ENCODE results near the gene ICAM4. TPM values are rescaled to one million over a fixed set of nuclear protein-coding genes. Genes with fewer than 3 reads are reported as not detected.

The ICAM4 gene
- total RNA-seq, 6 experiments from 2014 or later = 0.19 to 1.0 (median 0.74) TPM

DNA sequence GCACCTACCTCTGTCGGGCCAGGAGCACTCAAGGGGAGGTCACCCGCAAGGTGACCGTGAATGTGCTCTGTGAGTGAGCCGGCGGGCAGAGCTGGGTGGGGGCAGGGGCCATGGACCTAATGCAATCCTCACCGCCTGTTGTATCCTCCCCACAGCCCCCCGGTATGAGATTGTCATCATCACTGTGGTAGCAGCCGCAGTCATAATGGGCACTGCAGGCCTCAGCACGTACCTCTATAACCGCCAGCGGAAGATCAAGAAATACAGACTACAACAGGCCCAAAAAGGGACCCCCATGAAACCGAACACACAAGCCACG is 1.8 kb upstream of the ICAM4 start:
- peaks cover 2% of the 10 kb centered on the region; the same call in 1 of the 2 replicates for H3K27me3 Mint-ChIP-seq (ENCODE audit: insufficient read depth)
- no peak overlapping the region for H3K4me3 Mint-ChIP-seq
- TF ChIP-seq, protein P1, sequence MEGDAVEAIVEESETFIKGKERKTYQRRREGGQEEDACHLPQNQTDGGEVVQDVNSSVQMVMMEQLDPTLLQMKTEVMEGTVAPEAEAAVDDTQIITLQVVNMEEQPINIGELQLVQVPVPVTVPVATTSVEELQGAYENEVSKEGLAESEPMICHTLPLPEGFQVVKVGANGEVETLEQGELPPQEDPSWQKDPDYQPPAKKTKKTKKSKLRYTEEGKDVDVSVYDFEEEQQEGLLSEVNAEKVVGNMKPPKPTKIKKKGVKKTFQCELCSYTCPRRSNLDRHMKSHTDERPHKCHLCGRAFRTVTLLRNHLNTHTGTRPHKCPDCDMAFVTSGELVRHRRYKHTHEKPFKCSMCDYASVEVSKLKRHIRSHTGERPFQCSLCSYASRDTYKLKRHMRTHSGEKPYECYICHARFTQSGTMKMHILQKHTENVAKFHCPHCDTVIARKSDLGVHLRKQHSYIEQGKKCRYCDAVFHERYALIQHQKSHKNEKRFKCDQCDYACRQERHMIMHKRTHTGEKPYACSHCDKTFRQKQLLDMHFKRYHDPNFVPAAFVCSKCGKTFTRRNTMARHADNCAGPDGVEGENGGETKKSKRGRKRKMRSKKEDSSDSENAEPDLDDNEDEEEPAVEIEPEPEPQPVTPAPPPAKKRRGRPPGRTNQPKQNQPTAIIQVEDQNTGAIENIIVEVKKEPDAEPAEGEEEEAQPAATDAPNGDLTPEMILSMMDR (IDR thresholded peaks at IDR 0.05) = no peak
- peaks cover 17% of the 10 kb centered on the region for H3K4me1 Mint-ChIP-seq (ENCODE audit: low read depth)
- H3K36me3 Mint-ChIP-seq (ENCODE audit: low read depth) = peaks cover 6% of the 10 kb centered on the region; the same call in 1 of the 2 replicates
- DNase-seq = no peak
- H3K27ac Mint-ChIP-seq = no peak overlapping the region
- no peaks in the 10 kb centered on the region for H3K9me3 Mint-ChIP-seq

- peaks cover 22% of the 10 kb centered on the region for H3K4me1 Mint-ChIP-seq (ENCODE audit: low read depth)
- H3K9me3 Mint-ChIP-seq = no peaks in the 10 kb centered on the region
- H3K4me3 Mint-ChIP-seq = no peak overlapping the region
- no peak overlapping the region for H3K27ac Mint-ChIP-seq
- peaks cover 6% of the 10 kb centered on the region; the same call in 1 of the 2 replicates for H3K36me3 Mint-ChIP-seq (ENCODE audit: low read depth)
- TF ChIP-seq, protein P1 (IDR thresholded peaks at IDR 0.05) = no peak
- DNase-seq = no peak
- H3K27me3 Mint-ChIP-seq (ENCODE audit: insufficient read depth) = peaks cover 3% of the 10 kb centered on the region; the same call in 1 of the 2 replicates
Measured at GRCh38 chr19:10285393-10285792, 1.4 kb upstream of the ICAM4 start.

- Mint-ChIP-seq H3K4me1 (ENCODE audit: low read depth) (peaks cover 35% of the 10 kb centered on the region), H3K27ac (peak overlapping the region; percentile 96), H3K9me3 (no peaks in the 10 kb centered on the region; the same call in 1 of the 2 replicates), H3K4me3 (peak overlapping the region; percentile 91), H3K36me3 (ENCODE audit: low read depth) (peaks cover 16% of the 10 kb centered on the region), H3K27me3 (ENCODE audit: insufficient read depth) (peaks cover 8% of the 10 kb centered on the region)
- peak; percentile 63 for DNase-seq
- TF ChIP-seq, protein P1 (IDR thresholded peaks at IDR 0.05) = no peak
Measured at GRCh38 chr19:10288662-10289166, 2.0 kb downstream of the ICAM4 start.

GRCh38 chr19:10289167-10289835 is 2.5 kb downstream of the ICAM4 start:
- Mint-ChIP-seq H3K4me1 (ENCODE audit: low read depth) (peaks cover 35% of the 10 kb centered on the region), H3K36me3 (ENCODE audit: low read depth) (peaks cover 16% of the 10 kb centered on the region), H3K4me3 (peak overlapping the region; percentile 91), H3K27ac (peak overlapping the region; percentile 96), H3K9me3 (no peaks in the 10 kb centered on the region; the same call in 1 of the 2 replicates), H3K27me3 (ENCODE audit: insufficient read depth) (peaks cover 8% of the 10 kb centered on the region)
- peak; percentile 78 for DNase-seq
- TF ChIP-seq, protein P1 (IDR thresholded peaks at IDR 0.05) = no peak

GRCh38 chr19:10289836-10290356 is 3.1 kb downstream of the ICAM4 start, which contains the start of gene ICAM5:
TSS of gene ICAM5 (plus strand) at chr19:10289952. CDS start at chr19:10290044, 92 bp downstream.
- peak; percentile 49 for DNase-seq
- Mint-ChIP-seq H3K9me3 (no peaks in the 10 kb centered on the region; the same call in 1 of the 2 replicates), H3K4me3 (peak within 1 kb of the TSS; percentile 91), H3K4me1 (ENCODE audit: low read depth) (peaks cover 35% of the 10 kb centered on the region), H3K27me3 (ENCODE audit: insufficient read depth) (peaks cover 8% of the 10 kb centered on the region), H3K36me3 (ENCODE audit: low read depth) (peaks cover 16% of the 10 kb centered on the region), H3K27ac (peak within 1 kb of the TSS; percentile 96)
- TF ChIP-seq, protein P1 (IDR thresholded peaks at IDR 0.05) = no peak
